Thyroid gland (tissue), 4 donors: ENCODE measurements around the gene MAP3K5. TPM values are rescaled to one million over a fixed set of nuclear protein-coding genes. Genes with fewer than 3 reads are reported as not detected.
A peak's percentile ranks its signal among the peaks of the same experiment; 100 is the strongest.

Experiments used
- DNase-seq, 2 donors: peaks; one replicate each; pipeline ENCODE4 v3.0.0-alpha.2; 2019
- H3K27ac ChIP-seq, 3 donors: fragments of 200-600 bp; sonication (generic); 1 replicate in 2 of 3; 2 replicates in 1 of 3; pipeline ENCODE4 v1.5.1; 2016 to 2019; ENCODE audit warnings: mild to moderate bottlenecking in 1 of 3, moderate library complexity in 1 of 3
- H3K27me3 ChIP-seq: fragments of 200-600 bp; sonication (generic); one replicate; pipeline ENCODE4 v1.5.1; 2019
- H3K36me3 ChIP-seq, 2 donors: fragments of 200-600 bp; sonication (generic); one replicate each; pipeline ENCODE4 v1.5.1; 2016 to 2019
- H3K4me1 ChIP-seq, 2 donors: fragments of 200-600 bp; sonication (generic); one replicate each; pipeline ENCODE4 v1.5.1; 2017 to 2019
- H3K4me3 ChIP-seq, 3 donors: fragments of 200-600 bp; sonication (generic); replicated peaks in 1 of 3; 1 replicate in 2 of 3; 2 replicates in 1 of 3; pipeline ENCODE4 v1.5.1; 2016; ENCODE audit warnings: mild to moderate bottlenecking in 1 of 3
- H3K9me3 ChIP-seq: fragments of 200-600 bp; sonication (generic); one replicate; pipeline ENCODE4 v1.5.1; 2017
- CTCF ChIP-seq, 6 experiments: fragments of 200-600 bp in 3 of 6; fragments of 450-650 bp in 3 of 6; sonication (generic) in 3 of 6; IDR thresholded peaks; one replicate each; pipeline ENCODE4 v1.5.1; 2016 to 2019; ENCODE audit warnings: antibody characterized with exemption in 6 of 6, mild to moderate bottlenecking in 2 of 6, inconsistent platforms in 1 of 6, moderate library complexity in 1 of 6
- POLR2A ChIP-seq, 2 donors: fragments of 450-650 bp; IDR thresholded peaks; one replicate each; pipeline ENCODE4 v1.6.1; 2017; ENCODE audit warnings: antibody characterized with exemption in 2 of 2, mild to moderate bottlenecking in 2 of 2, moderate library complexity in 1 of 2
- WGBS, 2 donors: methylation state at CpG; one replicate each; pipeline ENCODE4 v1.1.5; 2017; 5-methylcytosine and 5-hydroxymethylcytosine counted together
- intact Hi-C: fragments of 100-400 bp; cut with DNase I; formaldehyde crosslinking; loops from one replicate; pipeline ENCODE4 v1.15.1; 2023
- total RNA-seq, 4 donors: library from RNA; depleted of rRNA; stranded (reverse); fragments of >200 nt; gene quantifications; one replicate each; pipeline ENCODE4 v1.2.3, GENCODE V29; 2016

MAP3K5 gene
- total RNA-seq, 4 donors from 2014 or later: 28.1 to 68.0 (median 46.5) TPM

- H3K4me3 ChIP-seq: peak overlapping the region; percentile 74 to 90 (median 81)
- 4 to 7% methylated on average over 7 to 15 of the region's 42 CpGs for WGBS, 2 donors
- peak; percentile 30 to 36 for DNase-seq
- no peaks in the 10 kb centered on the region for H3K36me3 ChIP-seq
- peaks cover 0 to 13% of the 10 kb centered on the region in 2 donors for H3K4me1 ChIP-seq
- intact Hi-C loops: no loop called here
- no peaks in the 10 kb centered on the region for H3K27me3 ChIP-seq
- H3K9me3 ChIP-seq: no peaks in the 10 kb centered on the region
- H3K27ac ChIP-seq: peak overlapping the region; percentile 46 to 85 (median 83)
- TF ChIP-seq CTCF (IDR thresholded peaks at IDR 0.05) (no peak), POLR2A (IDR thresholded peaks at IDR 0.05) (no peak)
These were observed 242.8 kb downstream of the MAP3K5 start for GRCh38 chr6:136549300-136550044.

- Histone ChIP-seq H3K9me3 (no peaks in the 10 kb centered on the region), H3K36me3 (no peaks in the 10 kb centered on the region), H3K4me1 (peaks cover 0 to 13% of the 10 kb centered on the region in 2 donors), H3K4me3 (no peak overlapping the region), H3K27ac (no peak overlapping the region), H3K27me3 (no peaks in the 10 kb centered on the region)
- intact Hi-C loops: no loop called here
- no peak for DNase-seq
- no peak for TF ChIP-seq POLR2A (IDR thresholded peaks at IDR 0.05)
- no peak for TF ChIP-seq CTCF (IDR thresholded peaks at IDR 0.05)
- WGBS, 2 donors: 62 to 63% methylated on average over 14 of the region's 14 CpGs
These were observed 243.5 kb downstream of the MAP3K5 start for GRCh38 chr6:136548582-136549299.

DNA sequence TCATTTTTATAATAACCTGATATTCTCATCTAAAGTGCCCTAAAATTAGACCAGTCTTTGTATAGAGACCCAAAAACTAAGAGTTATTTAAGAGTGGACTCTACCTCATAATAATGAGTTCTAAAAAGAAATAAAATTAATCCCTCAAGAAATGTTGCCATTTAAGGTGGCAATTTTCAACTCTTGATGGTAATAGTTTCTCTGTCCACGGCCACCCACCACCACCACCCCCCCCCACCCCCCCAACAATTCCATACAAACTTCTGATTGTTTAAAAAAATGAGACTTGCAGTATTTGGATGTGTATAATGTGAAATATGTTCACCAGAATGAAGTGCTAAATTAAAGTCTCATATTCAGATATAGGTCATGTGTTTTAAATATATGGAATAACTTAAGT is 244.4 kb downstream of the MAP3K5 start:
- H3K4me1 ChIP-seq: peaks cover 0 to 13% of the 10 kb centered on the region in 2 donors
- no peak overlapping the region for H3K27ac ChIP-seq
- H3K4me3 ChIP-seq: no peak overlapping the region
- no peak for TF ChIP-seq CTCF (IDR thresholded peaks at IDR 0.05)
- TF ChIP-seq POLR2A (IDR thresholded peaks at IDR 0.05): no peak
- H3K36me3 ChIP-seq: no peaks in the 10 kb centered on the region
- no peak for DNase-seq
- no peaks in the 10 kb centered on the region for H3K27me3 ChIP-seq
- intact Hi-C loops: no loop called here
- WGBS, 2 donors: 75 to 83% methylated on average over 1 of the region's 1 CpG
- no peaks in the 10 kb centered on the region for H3K9me3 ChIP-seq

DNA sequence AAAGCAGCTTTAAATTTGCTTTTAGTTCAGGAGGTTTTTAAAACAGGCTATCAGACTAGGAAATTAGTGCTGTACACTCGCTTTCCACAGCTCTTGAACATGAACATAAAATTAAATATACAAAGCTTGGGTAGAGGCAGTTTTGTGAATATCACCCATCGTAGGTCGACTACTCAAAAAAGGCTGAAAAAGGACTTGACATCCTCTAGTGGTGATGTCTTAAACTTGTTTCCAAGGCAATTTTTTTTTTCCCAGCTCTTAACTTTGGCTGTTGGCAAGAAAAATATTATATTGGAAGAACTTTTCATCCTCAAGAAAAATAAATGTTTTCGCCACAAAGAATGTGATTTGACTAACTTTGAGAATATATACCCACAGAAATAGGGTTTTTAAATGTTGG is 244.9 kb downstream of the MAP3K5 start:
- H3K27ac ChIP-seq: no peak overlapping the region
- peaks cover 0 to 13% of the 10 kb centered on the region in 2 donors for H3K4me1 ChIP-seq
- no peak overlapping the region for H3K4me3 ChIP-seq
- H3K36me3 ChIP-seq: no peaks in the 10 kb centered on the region
- no peaks in the 10 kb centered on the region for H3K9me3 ChIP-seq
- WGBS, 2 donors: 46 to 50% methylated on average over 4 of the region's 4 CpGs
- intact Hi-C loops: no loop called here
- TF ChIP-seq POLR2A (IDR thresholded peaks at IDR 0.05): no peak
- TF ChIP-seq CTCF (IDR thresholded peaks at IDR 0.05): peak in 5 of 6 experiments; percentile 39 to 78 (median 69)
- no peaks in the 10 kb centered on the region for H3K27me3 ChIP-seq
- no peak for DNase-seq

- H3K27ac ChIP-seq: no peak overlapping the region
- 84 to 88% methylated on average over 1 of the region's 1 CpG for WGBS, 2 donors
- no peaks in the 10 kb centered on the region for H3K27me3 ChIP-seq
- no peak overlapping the region for H3K4me3 ChIP-seq
- no peaks in the 10 kb centered on the region for H3K9me3 ChIP-seq
- H3K4me1 ChIP-seq: peaks cover 0 to 10% of the 10 kb centered on the region in 2 donors
- intact Hi-C loops: no loop called here
- DNase-seq: no peak
- H3K36me3 ChIP-seq: no peaks in the 10 kb centered on the region
- TF ChIP-seq POLR2A (IDR thresholded peaks at IDR 0.05) (no peak), CTCF (IDR thresholded peaks at IDR 0.05) (no peak)
These were observed 245.9 kb downstream of the MAP3K5 start for GRCh38 chr6:136546331-136546730.
